Hepatocyte (in vitro differentiated cells): ENCODE measurements around the gene RIF1. TPM values are rescaled to one million over a fixed set of nuclear protein-coding genes. Genes with fewer than 3 reads are reported as not detected.

Experiments used
- DNase-seq: peaks from one replicate; pipeline ENCODE4 v3.0.0-alpha.2; 2016; ENCODE audit warnings: low spot score
- H2AFZ ChIP-seq: fragments of 200-600 bp; sonication (generic); 2 replicates; pipeline ENCODE4 v1.6.0; 2016; ENCODE audit warnings: antibody characterized with exemption, mild to moderate bottlenecking
- H3K27ac ChIP-seq: fragments of 200-600 bp; sonication (generic); 2 replicates; pipeline ENCODE4 v1.5.1; 2016; ENCODE audit warnings: mild to moderate bottlenecking
- H3K27me3 ChIP-seq: fragments of 200-600 bp; sonication (generic); 2 replicates; pipeline ENCODE4 v1.6.1; 2016
- H3K36me3 ChIP-seq: fragments of 200-600 bp; sonication (generic); replicated peaks from 2 replicates; pipeline ENCODE4 v1.5.1; 2016; ENCODE audit warnings: low read depth; ENCODE audit not compliant: insufficient read depth
- H3K4me1 ChIP-seq: fragments of 200-600 bp; sonication (generic); 2 replicates; pipeline ENCODE4 v1.5.1; 2016; ENCODE audit warnings: mild to moderate bottlenecking, moderate library complexity; ENCODE audit not compliant: insufficient read depth
- H3K4me2 ChIP-seq: fragments of 200-600 bp; sonication (generic); 2 replicates; pipeline ENCODE4 v1.6.0; 2016
- H3K4me3 ChIP-seq: fragments of 200-600 bp; sonication (generic); 2 replicates; pipeline ENCODE4 v1.5.1; 2016; ENCODE audit warnings: mild to moderate bottlenecking
- H3K79me2 ChIP-seq: fragments of 200-600 bp; sonication (generic); 2 replicates; pipeline ENCODE4 v1.6.0; 2017; ENCODE audit warnings: mild to moderate bottlenecking
- H3K9me2 ChIP-seq: fragments of 200-600 bp; sonication (generic); replicated peaks from 2 replicates; pipeline ENCODE4 v1.6.0; 2017; ENCODE audit warnings: mild to moderate bottlenecking; ENCODE audit not compliant: insufficient read depth
- H3K9me3 ChIP-seq: fragments of 200-600 bp; sonication (generic); 2 replicates; pipeline ENCODE4 v1.5.1; 2016; ENCODE audit warnings: low read depth, mild to moderate bottlenecking
- H4K20me1 ChIP-seq: fragments of 200-600 bp; sonication (generic); 2 replicates; pipeline ENCODE4 v1.6.0; 2016; ENCODE audit warnings: mild to moderate bottlenecking; ENCODE audit not compliant: insufficient read depth, poor library complexity, severe bottlenecking
- CTCF ChIP-seq: fragments of 200-600 bp; sonication (generic); IDR thresholded peaks from 2 replicates; pipeline ENCODE4 v1.5.1; 2016; ENCODE audit warnings: antibody characterized with exemption, mild to moderate bottlenecking; ENCODE audit not compliant: poor library complexity
- EZH2 ChIP-seq: fragments of 200-600 bp; sonication (generic); IDR thresholded peaks from 2 replicates; pipeline ENCODE4 v1.6.1; 2016; ENCODE audit warnings: antibody characterized with exemption, mild to moderate bottlenecking, borderline replicate concordance
- EZH2phosphoT487 ChIP-seq: fragments of 200-600 bp; sonication (generic); IDR thresholded peaks from one replicate; pipeline ENCODE4 v1.6.1; 2018; ENCODE audit warnings: antibody characterized with exemption, mild to moderate bottlenecking, low read depth, moderate library complexity; ENCODE audit not compliant: unreplicated experiment, severe bottlenecking
- WGBS: methylation state at CpG from one replicate; pipeline ENCODE4 v1.1.6; 2016; ENCODE audit warnings: low lambda C conversion rate; ENCODE audit errors: missing lambda C conversion rate; 5-methylcytosine and 5-hydroxymethylcytosine counted together
- polyA plus RNA-seq: library from polyadenylated mRNA; unstranded; fragments of >200 nt; fragmentation: Nextera tagmentation; extraction: Ambion mirVana; gene quantifications from 2 replicates; pipeline ENCODE4 v1.2.1, GENCODE V29; 2016
- total RNA-seq: library from RNA; depleted of rRNA; stranded (reverse); fragments of >200 nt; gene quantifications from 2 replicates; pipeline ENCODE4 v1.2.3, GENCODE V29; 2014

Gene RIF1
- total and polyA plus RNA-seq, 2 experiments from 2014 or later = 12.7 to 30.8 TPM

GRCh38 chr2:151486053-151486452 lies 76.4 kb downstream of the RIF1 start:
- H3K4me2 ChIP-seq = no peak overlapping the region
- H3K4me3 ChIP-seq = no peak overlapping the region
- H3K36me3 ChIP-seq = no peaks in the 10 kb centered on the region
- 96% methylated on average over 1 of the region's 1 CpG for WGBS
- H4K20me1 ChIP-seq = no peaks in the 10 kb centered on the region
- no peak for TF ChIP-seq EZH2
- no peak for TF ChIP-seq CTCF
- no peak for TF ChIP-seq EZH2phosphoT487
- H3K79me2 ChIP-seq = no peaks in the 10 kb centered on the region
- no peaks in the 10 kb centered on the region for H3K9me2 ChIP-seq
- H2AFZ ChIP-seq = no peak overlapping the region
- H3K4me1 ChIP-seq = no peaks in the 10 kb centered on the region
- H3K9me3 ChIP-seq = no peaks in the 10 kb centered on the region
- DNase-seq = no peak
- no peak overlapping the region for H3K27ac ChIP-seq
- no peaks in the 10 kb centered on the region for H3K27me3 ChIP-seq

GRCh38 chr2:151490276-151490675 lies 80.6 kb downstream of the RIF1 start:
- Histone ChIP-seq H3K36me3 (no peaks in the 10 kb centered on the region), H3K4me3 (no peak overlapping the region), H3K9me3 (no peaks in the 10 kb centered on the region), H3K4me1 (no peaks in the 10 kb centered on the region), H2AFZ (no peak overlapping the region), H3K27ac (no peak overlapping the region), H4K20me1 (no peaks in the 10 kb centered on the region), H3K27me3 (no peaks in the 10 kb centered on the region), H3K79me2 (no peaks in the 10 kb centered on the region), H3K4me2 (no peak overlapping the region), H3K9me2 (no peaks in the 10 kb centered on the region)
- DNase-seq = no peak
- no peak for TF ChIP-seq CTCF
- no peak for TF ChIP-seq EZH2phosphoT487
- TF ChIP-seq EZH2 = no peak
- WGBS = 97% methylated on average over 9 of the region's 9 CpGs

DNA sequence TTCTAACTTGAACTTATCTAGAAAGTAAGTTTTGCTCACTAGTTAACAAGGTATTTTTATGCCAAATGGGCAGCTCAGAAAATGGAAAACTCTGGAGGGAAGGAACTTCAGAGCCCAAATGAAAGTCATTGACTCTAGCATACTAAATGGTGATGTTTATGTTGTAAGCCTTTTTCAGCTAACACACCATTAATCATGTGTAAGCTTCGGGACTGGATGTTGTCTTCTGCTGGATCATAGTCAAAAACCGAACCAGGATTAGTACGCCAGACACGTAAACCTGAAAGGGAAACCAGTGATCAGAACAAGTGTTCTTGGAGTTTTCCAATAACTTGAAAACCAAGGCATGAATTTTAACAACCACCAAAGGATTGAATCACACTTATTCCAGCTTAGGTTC lies 81.8 kb downstream of the RIF1 start:
- Histone ChIP-seq H3K9me2 (no peaks in the 10 kb centered on the region), H3K79me2 (no peaks in the 10 kb centered on the region), H3K27me3 (no peaks in the 10 kb centered on the region), H3K4me3 (no peak overlapping the region), H3K4me2 (no peak overlapping the region), H3K36me3 (no peaks in the 10 kb centered on the region), H3K27ac (no peak overlapping the region), H3K4me1 (no peaks in the 10 kb centered on the region), H3K9me3 (no peaks in the 10 kb centered on the region), H2AFZ (no peak overlapping the region), H4K20me1 (no peaks in the 10 kb centered on the region)
- TF ChIP-seq EZH2 = no peak
- TF ChIP-seq CTCF = no peak
- no peak for TF ChIP-seq EZH2phosphoT487
- DNase-seq = no peak
- 60% methylated on average over 4 of the region's 4 CpGs for WGBS

- DNase-seq = no peak
- H3K4me1 ChIP-seq = no peaks in the 10 kb centered on the region
- 86% methylated on average over 1 of the region's 1 CpG for WGBS
Observed at GRCh38 chr2:151498178-151498577, 88.5 kb downstream of the RIF1 start.

More at GRCh38 chr2:151498178-151498577, 88.5 kb downstream of the RIF1 start:
- H3K79me2 ChIP-seq = no peaks in the 10 kb centered on the region
- no peak overlapping the region for H3K4me2 ChIP-seq
- H2AFZ ChIP-seq = no peak overlapping the region
- H3K9me2 ChIP-seq = no peaks in the 10 kb centered on the region
- H3K4me3 ChIP-seq = no peak overlapping the region
- H3K36me3 ChIP-seq = no peaks in the 10 kb centered on the region
- no peaks in the 10 kb centered on the region for H4K20me1 ChIP-seq
- H3K27ac ChIP-seq = no peak overlapping the region
- TF ChIP-seq EZH2phosphoT487 = no peak
- no peak for TF ChIP-seq EZH2
- TF ChIP-seq CTCF = no peak
- no peaks in the 10 kb centered on the region for H3K27me3 ChIP-seq
- no peaks in the 10 kb centered on the region for H3K9me3 ChIP-seq
